Activated gamma-delta T cell treated with Interleukin-2 at 50 U/mL for 16 hours (primary cell): ENCODE measurements around the gene PIPOX.

Source experiments
- DNase-seq: peaks from one replicate; pipeline ENCODE4 v3.0.0-alpha.2; 2020

Gene PIPOX

DNA sequence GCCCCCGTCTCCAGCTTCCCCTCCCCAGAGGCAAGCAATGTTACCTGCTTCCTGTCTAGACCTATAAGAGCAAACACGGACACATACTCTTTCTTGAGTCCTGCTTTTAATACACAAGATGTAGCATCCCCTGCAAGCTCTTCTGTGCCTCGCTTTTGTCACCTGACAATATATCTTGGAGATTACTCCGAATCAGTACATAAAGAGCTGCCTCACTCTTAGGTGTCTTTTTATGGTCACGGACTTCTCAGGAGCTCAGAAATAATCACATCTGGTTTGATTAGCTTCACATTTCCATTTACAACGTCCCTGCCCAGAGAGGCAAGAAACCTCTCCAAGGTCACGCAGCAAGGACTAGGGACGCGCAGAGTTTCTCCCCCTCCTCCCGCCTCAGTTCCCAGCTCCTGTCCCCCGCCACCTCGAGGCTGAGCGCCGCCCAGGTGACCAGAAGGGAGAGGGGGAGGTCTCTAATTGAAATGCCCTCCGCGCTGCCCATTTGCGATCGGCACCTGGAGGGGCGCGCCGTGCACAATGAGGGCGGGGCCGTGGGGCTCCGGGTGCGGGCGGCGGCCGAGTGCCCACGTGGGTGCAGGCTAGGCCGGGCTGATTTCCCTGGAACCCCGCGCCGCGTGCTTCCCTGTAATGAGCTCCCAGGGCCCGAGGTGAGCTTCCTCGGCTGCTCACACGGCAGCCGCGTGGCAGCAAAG is 23.3 kb upstream of the PIPOX start:
- DNase-seq, result no peak

DNA sequence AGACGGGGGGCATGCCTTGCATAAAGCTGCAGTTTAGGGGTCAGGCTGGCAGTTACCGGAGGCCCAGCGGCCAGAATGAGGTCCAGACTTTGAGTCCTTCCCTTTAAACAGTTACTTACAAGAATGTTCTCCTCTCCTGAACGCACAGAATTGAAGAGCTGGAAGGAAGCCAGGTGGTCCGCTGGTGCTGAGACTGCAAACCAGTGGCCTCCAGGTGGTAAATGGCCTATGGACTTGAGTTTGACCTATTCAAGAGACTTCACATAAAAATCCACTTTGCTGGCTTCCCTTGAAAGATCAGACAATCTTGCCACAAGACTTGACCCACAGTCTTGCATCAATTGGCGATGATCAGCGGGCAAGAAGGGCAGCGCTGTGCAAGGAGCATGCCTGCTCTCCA is 22.4 kb upstream of the PIPOX start:
- no peak for DNase-seq

DNA sequence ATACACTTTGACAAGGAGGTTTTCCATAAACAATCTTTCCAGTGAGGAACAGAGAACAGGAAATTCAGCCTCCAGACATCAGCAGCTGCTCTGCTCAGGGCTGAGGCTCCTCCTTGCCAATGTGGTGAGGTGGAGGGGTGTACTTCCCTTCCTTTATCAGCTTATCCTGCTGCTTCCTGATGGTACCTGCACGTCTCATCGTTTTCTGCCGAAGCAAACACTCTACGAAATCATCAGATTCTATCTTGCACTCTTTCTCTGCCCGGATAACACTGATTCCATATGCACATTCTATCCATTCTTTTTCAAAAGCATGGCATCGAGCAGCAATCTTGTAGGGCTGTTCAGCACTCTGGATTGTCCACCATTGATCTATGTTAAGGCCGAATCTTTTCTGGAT is 21.7 kb upstream of the PIPOX start:
- no peak for DNase-seq

DNA sequence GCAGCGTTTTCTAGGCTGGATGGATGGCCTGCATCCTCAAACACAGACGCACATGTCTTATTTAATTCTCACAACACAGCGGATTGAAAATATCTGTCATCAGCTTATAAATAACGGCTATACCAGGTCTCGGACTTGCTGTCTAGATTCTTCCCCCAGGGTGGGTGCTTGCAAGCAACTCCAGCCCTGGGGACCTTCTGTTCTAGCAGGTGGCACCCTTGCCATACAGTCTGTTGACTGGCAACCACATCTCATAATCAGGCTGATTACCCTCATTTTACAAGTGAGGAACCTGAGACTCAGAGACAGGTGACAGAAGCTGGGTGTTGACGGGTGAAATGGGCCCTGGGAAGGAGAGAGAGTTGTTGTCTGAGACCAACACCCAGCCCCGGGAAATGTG is 20.9 kb upstream of the PIPOX start:
- no peak for DNase-seq

DNA sequence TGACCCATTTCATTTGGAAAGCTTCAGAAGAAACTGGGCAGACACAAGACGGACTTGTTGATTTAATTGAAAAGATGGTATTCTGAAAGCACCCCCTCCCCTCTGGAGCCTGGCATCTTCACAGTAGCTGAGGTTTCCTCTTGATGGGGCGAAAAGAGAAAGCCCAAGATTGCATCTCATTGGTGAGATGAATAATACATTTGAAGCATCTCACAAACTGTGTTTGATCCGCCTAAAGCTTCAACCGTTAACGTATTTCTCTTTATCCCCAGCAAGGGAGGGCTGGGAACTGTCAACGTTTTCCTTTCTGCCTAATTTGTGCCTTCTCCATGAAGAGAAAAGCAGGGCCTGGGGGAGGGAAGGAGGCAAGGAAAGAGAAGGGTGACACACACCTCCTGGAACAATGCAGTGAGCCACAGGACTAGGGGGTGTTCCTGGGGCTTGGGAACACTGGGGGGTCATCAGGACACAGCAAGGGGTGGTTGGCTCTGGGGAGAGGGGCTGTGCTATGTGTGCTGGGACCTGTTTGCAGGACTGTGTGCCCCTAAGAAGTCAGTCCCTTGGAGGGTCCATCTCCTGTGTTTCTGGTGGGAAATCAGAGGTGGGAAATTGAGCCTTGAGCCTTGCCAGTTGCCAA is 18.5 kb upstream of the PIPOX start:
- DNase-seq, result no peak

DNA sequence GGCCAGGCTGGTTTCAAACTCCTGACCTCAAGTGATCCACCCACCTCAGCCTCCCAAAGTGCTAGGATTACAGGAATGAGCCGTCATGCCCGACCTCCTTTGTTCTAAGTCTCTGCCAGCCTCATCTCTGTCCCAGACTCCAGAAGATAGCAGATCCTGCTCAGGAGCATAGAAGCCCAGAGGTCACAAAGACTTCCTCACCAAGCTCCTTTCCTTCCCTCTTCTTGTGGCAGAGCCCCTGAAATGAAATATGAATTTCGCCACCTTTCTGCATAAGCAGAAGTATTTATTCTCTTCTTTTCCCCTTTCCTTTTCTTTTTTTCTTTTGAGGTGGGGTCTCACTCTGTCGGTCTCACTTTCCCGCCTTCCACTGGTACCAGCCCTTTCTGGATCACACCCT is 11.5 kb upstream of the PIPOX start:
- no peak for DNase-seq

DNA sequence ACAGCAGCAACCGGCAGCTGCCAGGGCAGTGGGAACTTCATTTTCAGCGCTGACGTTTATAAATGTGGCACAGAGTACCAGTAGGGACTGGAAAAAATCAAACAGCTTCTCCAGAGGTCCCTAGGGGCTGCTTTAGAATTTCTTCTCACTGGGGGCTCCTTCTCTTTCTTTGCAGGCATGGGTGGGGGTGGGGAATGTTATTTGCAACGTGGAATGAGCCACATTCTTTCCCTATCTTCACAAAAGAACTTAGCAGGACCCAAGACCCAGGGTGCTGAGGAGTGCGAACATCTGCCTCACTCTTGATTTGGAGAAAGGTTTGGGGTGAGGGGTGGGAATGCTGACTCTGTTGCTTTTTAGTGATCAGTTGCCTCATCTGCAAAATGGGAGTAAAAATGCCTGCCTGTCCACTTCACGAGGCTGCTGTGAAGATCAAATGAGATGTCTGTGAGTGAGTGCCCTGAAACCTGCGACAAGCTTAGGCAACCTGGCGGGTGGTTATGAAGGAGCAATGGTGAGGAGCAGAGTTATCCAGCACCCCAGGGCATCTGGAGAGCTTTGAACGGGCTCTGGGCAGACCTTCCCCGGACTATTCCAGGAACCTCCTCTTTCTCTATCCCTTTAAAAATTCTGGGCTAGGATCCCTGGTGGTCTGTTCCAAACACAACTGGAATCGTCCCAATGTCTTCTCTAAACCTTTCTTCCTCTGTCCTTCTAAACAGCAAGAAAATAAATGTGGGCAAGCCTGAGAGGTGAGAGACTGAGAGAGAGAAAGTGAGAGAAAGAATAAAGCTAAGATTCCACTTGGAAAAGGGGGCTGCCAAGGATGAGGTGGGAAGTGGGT is 10.7 kb upstream of the PIPOX start:
- DNase-seq, result no peak

DNA sequence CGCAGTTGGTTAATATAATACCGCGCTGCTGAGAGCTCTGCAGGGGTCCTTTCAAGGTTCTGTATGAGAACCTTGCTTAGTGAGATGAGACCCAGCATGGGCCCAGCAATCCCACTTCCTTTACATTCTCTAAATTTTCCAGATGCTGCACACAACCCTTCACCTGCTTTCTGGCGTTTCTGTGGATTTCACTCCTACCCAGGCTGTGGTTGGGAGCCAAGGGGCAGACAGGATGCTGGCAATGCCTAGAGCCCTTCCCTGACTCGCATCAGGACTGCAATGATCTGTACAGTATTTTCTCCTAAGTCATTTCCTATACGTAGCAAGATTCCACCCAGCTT is 10.1 kb upstream of the PIPOX start:
- no peak for DNase-seq

DNA sequence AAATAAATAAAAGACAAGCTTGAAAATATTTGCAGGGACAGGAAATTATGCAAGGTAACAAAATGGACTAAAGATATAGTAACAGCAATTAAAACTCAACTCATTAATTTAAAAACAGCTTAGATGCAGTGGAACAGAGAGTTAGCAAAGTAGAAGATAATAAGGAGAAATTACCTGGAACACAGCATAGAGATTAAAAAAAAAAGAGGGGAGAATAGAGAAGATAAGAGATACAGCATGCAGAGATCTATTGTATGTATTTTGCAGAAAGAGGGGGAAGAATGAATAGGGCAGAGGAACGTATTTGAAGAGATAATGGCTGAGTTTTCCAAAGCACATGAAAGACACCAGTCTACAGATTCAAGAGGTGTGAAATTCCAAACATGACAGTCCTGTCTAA is 8.4 kb upstream of the PIPOX start:
- no peak for DNase-seq

DNA sequence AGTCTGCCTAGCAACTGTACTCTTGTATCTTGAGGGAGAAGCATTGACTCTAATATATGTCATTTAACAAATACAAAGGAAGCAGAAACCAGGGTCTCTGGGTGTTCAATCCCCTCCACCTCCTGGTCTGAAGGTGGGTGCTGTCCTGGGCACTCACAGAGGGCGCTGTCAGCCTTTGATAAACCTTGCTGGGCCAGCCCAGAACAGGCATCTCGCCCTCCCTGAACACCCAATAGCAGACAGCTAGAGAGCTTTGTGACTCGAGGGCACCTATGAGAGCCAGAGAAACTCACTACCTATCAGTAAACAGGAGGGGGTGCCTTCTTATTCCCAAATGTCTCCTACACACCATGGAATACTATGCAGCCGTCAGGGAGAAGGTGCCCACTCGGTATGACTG is 6.4 kb upstream of the PIPOX start:
- DNase-seq, result no peak

DNA sequence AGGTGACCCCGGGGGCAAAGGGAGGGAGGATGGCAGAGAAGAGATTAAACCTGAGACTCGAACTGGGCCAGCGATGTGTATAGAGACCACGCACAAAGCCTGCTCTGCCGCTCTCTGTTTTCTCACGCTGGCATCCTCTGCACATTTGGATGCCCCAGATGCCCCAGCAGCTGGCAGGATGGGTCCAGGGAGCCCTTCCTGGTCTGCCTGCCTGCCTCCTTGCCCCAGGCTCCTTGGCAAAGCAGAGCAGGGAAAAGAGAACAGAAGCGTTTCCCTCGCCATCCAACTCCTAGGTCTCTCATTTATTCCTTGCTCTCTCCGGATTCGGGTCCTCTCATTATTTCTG is 5.2 kb upstream of the PIPOX start:
- no peak for DNase-seq

DNA sequence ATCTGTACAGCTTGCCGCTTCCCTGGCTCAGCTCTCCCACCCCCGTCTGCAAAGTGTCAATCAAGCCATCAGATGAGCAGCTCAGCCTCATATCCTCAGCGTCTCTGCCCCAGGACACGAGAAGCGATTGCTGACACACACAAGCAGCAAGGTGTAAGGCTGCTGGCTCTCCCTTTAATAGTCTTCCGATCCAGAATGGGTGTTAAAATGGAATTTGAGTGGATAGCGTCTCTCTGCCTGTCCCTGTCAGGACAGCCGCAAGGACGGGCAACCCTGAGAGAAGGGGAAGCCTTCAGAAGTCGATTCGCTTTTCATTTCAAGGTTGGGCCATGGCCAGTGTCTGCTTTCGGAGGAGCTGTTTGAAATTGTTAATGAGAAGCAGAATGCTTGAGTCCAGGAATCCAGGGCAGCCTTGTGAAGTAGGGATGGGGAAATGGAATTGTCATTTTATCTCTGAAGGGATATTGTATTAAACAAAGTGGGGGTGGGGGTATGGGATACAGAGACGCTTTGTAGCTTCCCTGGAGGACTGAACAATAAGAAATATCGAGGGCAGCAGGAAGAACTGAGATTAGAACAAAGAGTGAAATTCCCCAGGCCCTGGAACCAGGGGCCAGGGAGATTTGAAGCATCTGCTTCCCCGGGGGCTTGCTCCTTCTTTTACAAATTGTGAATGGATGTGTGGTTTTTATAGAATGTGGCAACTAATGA is 4.7 kb upstream of the PIPOX start:
- DNase-seq, result no peak

DNA sequence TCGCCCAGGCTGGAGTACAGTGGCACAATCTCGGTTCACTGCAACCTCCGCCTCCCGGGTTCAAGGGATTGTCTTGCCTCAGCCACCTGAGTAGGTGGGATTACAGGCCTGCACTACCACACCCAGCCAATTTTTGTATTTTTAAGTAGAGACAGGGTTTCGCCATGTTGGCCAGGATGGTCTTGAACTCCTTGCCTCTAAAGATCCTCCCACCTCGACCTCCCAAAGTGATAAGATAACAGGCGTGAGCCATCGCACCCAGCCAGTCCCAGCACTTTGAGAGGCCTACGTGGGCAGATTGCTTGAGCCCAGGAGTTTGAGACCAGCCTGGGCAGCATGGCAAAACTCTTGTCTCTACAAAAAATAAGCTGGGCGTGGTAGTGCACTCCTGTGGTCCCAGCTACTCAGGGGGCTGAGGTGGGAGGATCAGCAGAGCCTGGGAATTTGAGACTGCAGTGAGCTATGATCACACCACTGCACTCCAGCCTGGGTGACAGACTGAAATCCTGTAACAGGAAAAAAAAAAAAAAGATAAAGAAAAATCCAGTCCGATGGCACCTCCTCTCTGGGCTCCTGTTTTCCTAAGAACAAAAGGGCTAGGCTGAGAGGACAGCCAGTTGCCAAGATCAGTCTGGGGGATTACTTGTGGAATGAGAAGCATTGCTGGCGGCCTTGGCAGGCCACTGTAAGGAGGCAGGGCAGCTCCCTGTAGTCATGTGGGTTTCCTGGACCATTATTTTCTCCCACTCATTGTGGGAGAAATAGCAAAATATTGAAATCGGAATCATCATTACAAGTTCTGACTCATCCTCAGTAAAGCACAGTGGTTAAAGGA is 3.0 kb upstream of the PIPOX start:
- DNase-seq, result no peak

DNA sequence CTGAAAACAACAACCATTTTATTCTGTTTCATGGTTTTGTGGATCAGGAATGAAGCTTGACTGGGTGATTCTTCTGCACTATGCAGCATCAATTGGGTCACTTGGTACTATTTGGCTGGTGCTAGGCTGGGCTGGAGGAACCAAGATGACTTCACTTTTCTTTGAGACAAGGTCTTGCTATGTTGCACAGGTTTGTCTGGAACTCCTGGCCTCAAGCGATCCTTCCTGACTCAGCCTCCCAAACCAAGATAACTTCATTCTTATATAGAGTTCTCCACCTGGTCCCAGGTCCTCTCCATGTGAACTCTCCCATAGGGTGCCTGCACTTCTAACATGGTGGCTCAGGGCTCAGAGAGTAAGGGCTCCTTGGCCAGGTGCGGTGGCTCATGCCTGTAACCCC is 1.9 kb upstream of the PIPOX start:
- DNase-seq, result no peak

DNA sequence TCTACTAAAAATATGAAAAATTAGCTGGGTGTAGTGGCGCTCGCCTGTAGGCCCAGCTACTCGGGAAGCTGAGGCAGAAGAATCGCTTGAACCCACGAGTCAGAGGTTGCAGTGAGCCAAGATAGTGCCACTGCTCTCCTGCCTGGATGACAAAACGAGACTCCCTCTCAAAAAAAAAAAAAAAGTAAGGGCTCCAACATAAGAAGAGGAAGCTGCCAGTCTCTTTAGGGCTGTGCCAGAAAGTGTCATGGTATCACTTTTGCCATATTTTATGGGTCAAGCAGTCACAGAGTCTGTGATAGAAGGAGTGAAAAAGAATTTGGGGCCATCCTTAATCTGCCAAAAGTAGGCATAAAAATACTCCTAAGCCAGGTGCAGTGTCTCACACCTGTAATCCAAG is 1.4 kb upstream of the PIPOX start:
- no peak for DNase-seq

DNA sequence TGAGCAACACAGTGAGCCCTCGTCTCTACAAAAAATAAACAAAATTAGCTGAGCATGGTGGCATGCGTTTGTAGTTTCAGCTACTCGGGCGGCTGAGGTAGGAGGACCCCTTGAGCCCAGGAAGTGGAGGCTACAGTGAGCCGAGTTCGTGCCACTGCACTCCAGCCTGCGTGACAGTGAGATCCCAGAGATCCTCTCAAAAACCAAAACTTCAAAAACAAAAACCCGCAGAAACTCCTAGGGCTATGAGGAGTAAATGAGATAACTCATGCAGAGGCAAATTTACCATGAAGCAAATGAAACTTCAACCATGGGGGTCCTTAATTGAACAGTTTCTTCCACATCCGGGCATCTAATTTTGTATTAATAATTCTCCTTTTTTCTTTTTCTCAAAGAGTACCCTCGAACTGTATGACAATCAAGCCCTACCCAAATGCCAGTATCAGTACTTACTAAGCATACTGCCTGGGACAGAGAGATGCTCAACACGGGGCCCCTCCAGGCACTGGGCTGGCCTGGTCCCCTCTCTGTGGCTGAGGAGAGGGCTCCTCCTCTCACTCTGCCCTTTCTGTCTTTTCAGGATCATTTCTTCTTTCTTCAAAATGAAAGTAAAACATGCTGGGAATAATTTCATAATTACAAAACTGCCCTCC is 789 bp upstream of the PIPOX start:
- no peak for DNase-seq

DNA sequence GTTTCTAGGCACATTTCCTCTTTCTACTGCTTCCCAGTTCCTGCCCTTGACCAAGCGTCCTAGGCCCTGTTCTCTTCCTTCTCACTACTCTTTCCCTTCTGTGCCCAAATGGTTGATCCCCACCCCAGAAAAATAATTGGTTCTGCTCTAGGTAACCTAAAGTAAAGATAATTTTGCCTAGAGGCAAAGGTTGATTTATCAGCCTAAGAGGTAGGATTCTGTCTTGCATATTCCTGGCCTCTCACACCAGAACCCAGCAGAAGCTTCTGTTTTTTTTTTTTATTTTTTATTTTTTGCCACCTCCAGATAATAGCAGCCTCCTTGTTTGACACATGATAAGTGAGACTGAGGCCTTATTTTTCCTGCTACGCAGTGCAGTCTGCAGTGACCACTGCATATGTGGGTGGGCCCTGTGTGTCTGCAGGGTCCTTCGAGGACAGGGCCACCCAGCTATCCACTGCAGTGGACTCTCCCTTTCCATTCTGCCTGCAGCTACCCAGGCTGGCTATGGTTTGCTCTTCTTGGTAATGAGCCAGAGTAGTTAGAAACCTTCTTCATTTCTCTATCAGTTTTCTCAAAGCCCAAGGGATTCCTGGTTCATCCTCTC is 701 bp downstream of the PIPOX start:
- no peak for DNase-seq

DNA sequence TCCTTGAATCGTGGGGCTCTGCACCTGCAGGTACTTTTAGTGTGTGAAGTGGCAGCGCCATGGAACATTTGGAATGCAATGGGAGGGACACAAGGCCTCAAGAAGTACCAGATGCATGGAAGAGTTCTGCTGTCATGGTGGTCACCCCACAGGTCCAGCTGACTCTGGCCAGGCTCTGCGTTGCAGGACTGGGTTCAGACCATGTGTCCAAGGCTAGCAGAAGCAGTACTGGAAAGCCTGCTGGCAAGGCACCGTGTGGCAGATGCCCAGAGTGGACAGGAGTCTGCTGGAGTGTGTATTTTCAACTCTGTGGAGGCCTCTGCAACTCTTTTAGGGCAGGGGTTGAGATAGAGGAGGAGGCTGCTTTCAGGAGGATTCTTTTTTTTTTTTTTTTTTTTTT is 2.1 kb downstream of the PIPOX start:
- DNase-seq, result no peak

DNA sequence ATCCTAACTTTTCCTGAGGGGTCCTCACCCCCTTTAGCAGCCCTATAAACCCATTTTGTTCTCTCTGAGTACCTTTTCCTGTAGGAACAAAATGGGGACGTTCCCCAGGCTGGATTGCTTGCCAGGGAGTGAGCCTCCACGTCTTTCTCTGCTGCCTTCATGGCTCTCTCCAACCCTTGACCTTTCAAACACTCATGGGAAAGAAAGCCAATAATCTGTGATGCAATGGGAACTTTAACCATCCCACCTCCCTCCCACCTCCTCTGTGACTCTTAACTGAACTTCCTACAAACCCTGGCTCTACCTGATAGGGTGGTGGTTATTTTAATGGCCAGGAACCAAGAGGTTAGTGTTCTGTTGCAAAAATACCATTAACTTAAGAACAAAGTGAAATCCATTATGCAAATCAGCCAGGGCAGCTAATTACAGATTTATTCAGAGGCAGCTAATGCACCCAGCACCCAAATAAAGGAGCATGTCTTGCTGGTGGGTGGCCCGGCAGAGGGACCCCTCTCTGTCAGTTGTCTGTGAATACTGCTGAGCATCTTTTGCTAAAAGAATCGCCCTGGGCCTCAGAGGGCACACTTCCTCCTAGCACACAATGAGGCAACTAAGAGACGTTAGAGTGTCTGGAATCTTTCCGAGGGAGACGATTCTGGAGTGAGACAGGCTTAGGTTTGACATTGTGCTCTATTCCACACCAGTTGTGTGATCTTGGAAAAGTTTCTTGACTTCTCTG is 3.0 kb downstream of the PIPOX start:
- DNase-seq, result no peak

DNA sequence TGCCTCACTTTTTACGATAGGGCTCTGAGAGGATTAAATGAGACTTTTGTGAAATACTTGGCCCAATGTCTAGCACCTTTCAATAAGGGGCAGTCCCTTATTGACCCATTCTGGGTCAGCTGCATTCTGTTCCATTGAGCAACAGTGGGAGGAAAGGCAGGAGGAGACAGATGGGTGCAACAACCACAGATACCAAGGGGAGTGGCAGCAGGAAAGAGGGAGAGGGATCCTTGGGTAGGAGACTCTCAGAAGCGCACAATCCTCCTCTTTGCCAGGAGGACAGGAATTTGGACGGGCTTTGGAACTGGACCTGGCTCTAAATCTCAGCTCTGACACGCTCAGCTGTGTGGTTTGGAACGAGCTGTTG is 3.5 kb downstream of the PIPOX start:
- DNase-seq, result no peak
